ENCODE measurements around the gene SSU72.
"Not testable (repeated sequence)": the region's sequence is repeated elsewhere in the genome, so short reads cannot be mapped to it uniquely, and the experiment has no call there.

DNA sequence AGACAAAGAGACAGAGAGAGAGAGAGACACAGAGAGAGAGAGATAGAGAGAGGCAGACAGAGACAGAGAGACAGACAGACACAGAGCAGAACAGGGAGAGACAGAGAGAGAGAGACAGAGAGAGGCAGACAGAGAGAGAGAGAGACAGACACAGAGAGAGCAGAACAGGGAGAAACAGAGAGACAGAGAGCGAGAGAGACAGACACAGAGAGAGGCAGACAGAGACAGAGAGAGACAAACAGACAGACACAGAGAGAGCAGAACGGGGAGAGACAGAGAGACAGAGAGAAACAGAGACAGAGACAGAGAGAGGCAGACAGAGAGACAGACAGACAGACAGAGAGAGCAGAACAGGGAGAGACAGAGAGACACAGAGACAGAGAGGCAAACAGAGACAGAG is 20.7 kb upstream of the SSU72 start:
- TF ChIP-seq, protein P1, sequence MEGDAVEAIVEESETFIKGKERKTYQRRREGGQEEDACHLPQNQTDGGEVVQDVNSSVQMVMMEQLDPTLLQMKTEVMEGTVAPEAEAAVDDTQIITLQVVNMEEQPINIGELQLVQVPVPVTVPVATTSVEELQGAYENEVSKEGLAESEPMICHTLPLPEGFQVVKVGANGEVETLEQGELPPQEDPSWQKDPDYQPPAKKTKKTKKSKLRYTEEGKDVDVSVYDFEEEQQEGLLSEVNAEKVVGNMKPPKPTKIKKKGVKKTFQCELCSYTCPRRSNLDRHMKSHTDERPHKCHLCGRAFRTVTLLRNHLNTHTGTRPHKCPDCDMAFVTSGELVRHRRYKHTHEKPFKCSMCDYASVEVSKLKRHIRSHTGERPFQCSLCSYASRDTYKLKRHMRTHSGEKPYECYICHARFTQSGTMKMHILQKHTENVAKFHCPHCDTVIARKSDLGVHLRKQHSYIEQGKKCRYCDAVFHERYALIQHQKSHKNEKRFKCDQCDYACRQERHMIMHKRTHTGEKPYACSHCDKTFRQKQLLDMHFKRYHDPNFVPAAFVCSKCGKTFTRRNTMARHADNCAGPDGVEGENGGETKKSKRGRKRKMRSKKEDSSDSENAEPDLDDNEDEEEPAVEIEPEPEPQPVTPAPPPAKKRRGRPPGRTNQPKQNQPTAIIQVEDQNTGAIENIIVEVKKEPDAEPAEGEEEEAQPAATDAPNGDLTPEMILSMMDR (IDR thresholded peaks at IDR 0.05; ENCODE audit: low read length) = not testable (repeated sequence)
- not testable (repeated sequence) for TF ChIP-seq EZH2 (IDR thresholded peaks at IDR 0.05; ENCODE audit: borderline replicate concordance, low read length)

Measured in OCI-LY1 (cell line).